Measurements from ENCODE around the gene JMJD6.

GRCh38 chr17:76716839-76717215 lies 9.6 kb downstream of the JMJD6 start:
- TF ChIP-seq CTCF (conservative IDR thresholded peaks at IDR 0.05; ENCODE audit: low read length) (no peak), EZH2phosphoT487 (IDR thresholded peaks at IDR 0.05; ENCODE audit: borderline replicate concordance, low read depth, low read length) (no peak)
